Neural progenitor cell (in vitro differentiated cells): ENCODE results near the gene ABHD16B.

Experiments
- EZH2 ChIP-seq: fragments of 200-600 bp; sonication (generic); IDR thresholded peaks from 2 replicates; pipeline ENCODE4 v1.6.1; 2017; ENCODE audit warnings: antibody characterized with exemption, mild to moderate bottlenecking, moderate library complexity
- TF ChIP-seq, protein P1 (sequence below): fragments of 200-600 bp; sonication (generic); IDR thresholded peaks from 2 replicates; pipeline ENCODE4 v1.5.1; 2017; ENCODE audit warnings: antibody characterized with exemption, mild to moderate bottlenecking

GRCh38 chr20:63860325-63861051 lies 810 bp upstream of the ABHD16B start:
- TF ChIP-seq, protein P1, sequence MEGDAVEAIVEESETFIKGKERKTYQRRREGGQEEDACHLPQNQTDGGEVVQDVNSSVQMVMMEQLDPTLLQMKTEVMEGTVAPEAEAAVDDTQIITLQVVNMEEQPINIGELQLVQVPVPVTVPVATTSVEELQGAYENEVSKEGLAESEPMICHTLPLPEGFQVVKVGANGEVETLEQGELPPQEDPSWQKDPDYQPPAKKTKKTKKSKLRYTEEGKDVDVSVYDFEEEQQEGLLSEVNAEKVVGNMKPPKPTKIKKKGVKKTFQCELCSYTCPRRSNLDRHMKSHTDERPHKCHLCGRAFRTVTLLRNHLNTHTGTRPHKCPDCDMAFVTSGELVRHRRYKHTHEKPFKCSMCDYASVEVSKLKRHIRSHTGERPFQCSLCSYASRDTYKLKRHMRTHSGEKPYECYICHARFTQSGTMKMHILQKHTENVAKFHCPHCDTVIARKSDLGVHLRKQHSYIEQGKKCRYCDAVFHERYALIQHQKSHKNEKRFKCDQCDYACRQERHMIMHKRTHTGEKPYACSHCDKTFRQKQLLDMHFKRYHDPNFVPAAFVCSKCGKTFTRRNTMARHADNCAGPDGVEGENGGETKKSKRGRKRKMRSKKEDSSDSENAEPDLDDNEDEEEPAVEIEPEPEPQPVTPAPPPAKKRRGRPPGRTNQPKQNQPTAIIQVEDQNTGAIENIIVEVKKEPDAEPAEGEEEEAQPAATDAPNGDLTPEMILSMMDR: no peak
- TF ChIP-seq EZH2: no peak
